ENCODE data around the gene PCDHGA5.
A peak's percentile ranks its signal among the peaks of the same experiment; 100 is the strongest.
"Not testable (repeated sequence)": the region's sequence is repeated elsewhere in the genome, so short reads cannot be mapped to it uniquely, and the experiment has no call there.

PCDHGA5 gene

GRCh38 chr5:141387557-141388311 is 23.8 kb downstream of the PCDHGA5 start, which contains the start of gene PCDHGB4:
TSS of gene PCDHGB4 (plus strand) at chr5:141387698. CDS start at chr5:141387885, 187 bp downstream.
- DNase-seq (ENCODE audit: low read depth) = not testable (repeated sequence)

- DNase-seq (ENCODE audit: low read depth) = no peak
Observed at GRCh38 chr5:141388661-141389060, 24.7 kb downstream of the PCDHGA5 start.

GRCh38 chr5:141389153-141390042 is 25.4 kb downstream of the PCDHGA5 start:
- DNase-seq (ENCODE audit: low read depth) = no peak

GRCh38 chr5:141392429-141393198 is 28.7 kb downstream of the PCDHGA5 start, which contains the start of gene PCDHGA8:
TSS of gene PCDHGA8 (plus strand) at chr5:141392633. CDS start at chr5:141392814, 181 bp downstream.
- no peak for DNase-seq (ENCODE audit: low read depth)

- DNase-seq (ENCODE audit: low read depth) = no peak
Observed at GRCh38 chr5:141393267-141393666, 29.3 kb downstream of the PCDHGA5 start.

GRCh38 chr5:141394401-141395187 is 30.6 kb downstream of the PCDHGA5 start:
- DNase-seq (ENCODE audit: low read depth) = not testable (repeated sequence)

- not testable (repeated sequence) for DNase-seq (ENCODE audit: low read depth)
Observed at GRCh38 chr5:141397756-141398551, 34.0 kb downstream of the PCDHGA5 start, which contains the start of gene PCDHGB5. TSS of gene PCDHGB5 (plus strand) at chr5:141397947. CDS start at chr5:141398128, 181 bp downstream.

- no peak for DNase-seq (ENCODE audit: low read depth)
Observed at GRCh38 chr5:141398608-141399007, 34.6 kb downstream of the PCDHGA5 start.

GRCh38 chr5:141399555-141400258 is 35.7 kb downstream of the PCDHGA5 start:
- DNase-seq (ENCODE audit: low read depth) = no peak

GRCh38 chr5:141402553-141403243 is 38.7 kb downstream of the PCDHGA5 start, which contains the start of gene PCDHGA9:
TSS of gene PCDHGA9 (plus strand) at chr5:141402778. CDS start at chr5:141402953, 175 bp downstream.
- no peak for DNase-seq (ENCODE audit: low read depth)

- no peak for DNase-seq (ENCODE audit: low read depth)
Observed at GRCh38 chr5:141403387-141403786, 39.4 kb downstream of the PCDHGA5 start.

- not testable (repeated sequence) for DNase-seq (ENCODE audit: low read depth)
Observed at GRCh38 chr5:141407790-141408505, 44.0 kb downstream of the PCDHGA5 start, which contains the start of gene PCDHGB6. TSS of gene PCDHGB6 (plus strand) at chr5:141408021. CDS start at chr5:141408203, 182 bp downstream.

- no peak for DNase-seq (ENCODE audit: low read depth)
Observed at GRCh38 chr5:141409598-141410306, 45.8 kb downstream of the PCDHGA5 start.

GRCh38 chr5:141411575-141411974 is 47.6 kb downstream of the PCDHGA5 start:
- no peak for DNase-seq (ENCODE audit: low read depth)

- peak; percentile 38 for DNase-seq (ENCODE audit: low read depth)
Observed at GRCh38 chr5:141412854-141413539, 49.0 kb downstream of the PCDHGA5 start, which contains the start of gene PCDHGA10. TSS of gene PCDHGA10 (plus strand) at chr5:141412987. CDS start at chr5:141413176, 189 bp downstream.

GRCh38 chr5:141413540-141414069 is 49.6 kb downstream of the PCDHGA5 start:
- DNase-seq (ENCODE audit: low read depth) = no peak
